Effector memory CD4-positive, alpha-beta T cell (primary cell): ENCODE data around the gene TRPC6.

Experiments
- DNase-seq, 3 donors: peaks; one replicate each; pipeline ENCODE4 v3.0.0-alpha.2; 2020
- H3K27ac ChIP-seq: 2 replicates; pipeline ENCODE4 v1.7.0; 2013; ENCODE audit warnings: mild to moderate bottlenecking, low read length, moderate library complexity; ENCODE audit not compliant: insufficient read depth, poor library complexity, severe bottlenecking
- H3K27me3 ChIP-seq: replicated peaks from 2 replicates; pipeline ENCODE4 v1.7.0; 2013; ENCODE audit warnings: mild to moderate bottlenecking, low read length; ENCODE audit not compliant: insufficient read depth, control insufficient read depth, poor library complexity, severe bottlenecking
- H3K36me3 ChIP-seq: 2 replicates; pipeline ENCODE4 v1.7.0; 2013; ENCODE audit warnings: mild to moderate bottlenecking, low read length, moderate library complexity; ENCODE audit not compliant: control insufficient read depth, insufficient read depth
- H3K4me1 ChIP-seq: 2 replicates; pipeline ENCODE4 v1.7.0; 2013; ENCODE audit warnings: low read length, mild to moderate bottlenecking; ENCODE audit not compliant: control insufficient read depth, insufficient read depth, poor library complexity, severe bottlenecking
- H3K4me3 ChIP-seq: 2 replicates; pipeline ENCODE4 v1.7.0; 2013; ENCODE audit warnings: low read length, low read depth, mild to moderate bottlenecking; ENCODE audit not compliant: insufficient read depth, poor library complexity, severe bottlenecking
- H3K9me3 ChIP-seq: 2 replicates; pipeline ENCODE4 v1.7.0; 2013; ENCODE audit warnings: mild to moderate bottlenecking, low read length, moderate library complexity; ENCODE audit not compliant: control insufficient read depth

Gene TRPC6

GRCh38 chr11:101497291-101497690 is 86.5 kb downstream of the TRPC6 start:
- DNase-seq = no peak
- H3K36me3 ChIP-seq = no peaks in the 10 kb centered on the region
- no peak overlapping the region for H3K27ac ChIP-seq
- H3K4me1 ChIP-seq = no peaks in the 10 kb centered on the region
- no peaks in the 10 kb centered on the region for H3K27me3 ChIP-seq
- no peak overlapping the region for H3K4me3 ChIP-seq
- H3K9me3 ChIP-seq = no peaks in the 10 kb centered on the region

GRCh38 chr11:101487775-101488174 is 96.0 kb downstream of the TRPC6 start:
- no peak overlapping the region for H3K4me3 ChIP-seq
- no peaks in the 10 kb centered on the region for H3K27me3 ChIP-seq
- H3K4me1 ChIP-seq = no peaks in the 10 kb centered on the region
- no peak overlapping the region for H3K27ac ChIP-seq
- no peak for DNase-seq
- H3K9me3 ChIP-seq = no peaks in the 10 kb centered on the region
- H3K36me3 ChIP-seq = no peaks in the 10 kb centered on the region

- Histone ChIP-seq H3K27me3 (no peaks in the 10 kb centered on the region), H3K4me1 (no peaks in the 10 kb centered on the region)
- no peak for DNase-seq
These were observed 101.2 kb downstream of the TRPC6 start for GRCh38 chr11:101482556-101483124.

DNA sequence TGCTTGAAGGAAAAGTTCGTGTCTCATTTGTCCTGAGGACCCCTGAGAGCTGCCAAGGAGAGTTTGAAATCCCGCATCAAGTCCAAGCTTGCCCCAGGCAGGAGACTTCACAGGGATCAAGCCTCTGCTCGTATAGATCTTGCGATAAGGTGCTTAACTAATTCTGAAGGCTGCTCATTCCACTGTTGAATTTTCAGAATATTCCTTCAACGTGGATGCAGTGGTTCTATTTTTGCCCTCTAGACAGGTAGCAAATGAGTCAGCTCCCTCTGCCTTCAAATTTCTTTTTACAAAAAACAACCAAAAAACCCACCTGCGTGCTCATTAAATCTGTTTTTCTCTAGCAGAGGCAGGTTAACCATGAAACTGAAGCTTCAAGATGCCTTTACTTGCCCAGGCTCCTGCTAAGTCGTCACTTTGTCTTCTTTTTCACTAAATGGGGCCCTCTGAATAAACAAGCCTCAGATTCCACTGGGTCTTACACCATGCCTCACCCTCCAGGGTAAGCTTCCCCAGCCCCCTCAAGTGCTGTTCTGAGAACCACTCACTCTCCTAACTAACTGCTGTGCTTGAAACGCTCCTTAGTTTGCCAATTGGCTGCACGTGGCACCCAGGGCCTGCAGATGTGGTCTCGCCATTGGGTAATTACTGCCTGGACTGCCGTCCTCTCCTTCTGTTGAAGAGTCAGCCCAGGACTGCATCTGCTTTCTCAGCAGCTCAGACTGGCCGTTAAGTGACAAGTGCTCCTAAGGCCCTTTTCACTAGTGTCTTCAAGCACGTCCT is 105.0 kb downstream of the TRPC6 start:
- Histone ChIP-seq H3K27ac (no peak overlapping the region), H3K4me1 (no peaks in the 10 kb centered on the region), H3K27me3 (no peaks in the 10 kb centered on the region), H3K4me3 (no peak overlapping the region), H3K36me3 (no peaks in the 10 kb centered on the region), H3K9me3 (no peaks in the 10 kb centered on the region)
- DNase-seq = no peak

More at GRCh38 chr11:101482556-101483124, 101.2 kb downstream of the TRPC6 start:
- no peak overlapping the region for H3K27ac ChIP-seq
- H3K36me3 ChIP-seq = no peaks in the 10 kb centered on the region
- no peaks in the 10 kb centered on the region for H3K9me3 ChIP-seq
- H3K4me3 ChIP-seq = no peak overlapping the region

DNA sequence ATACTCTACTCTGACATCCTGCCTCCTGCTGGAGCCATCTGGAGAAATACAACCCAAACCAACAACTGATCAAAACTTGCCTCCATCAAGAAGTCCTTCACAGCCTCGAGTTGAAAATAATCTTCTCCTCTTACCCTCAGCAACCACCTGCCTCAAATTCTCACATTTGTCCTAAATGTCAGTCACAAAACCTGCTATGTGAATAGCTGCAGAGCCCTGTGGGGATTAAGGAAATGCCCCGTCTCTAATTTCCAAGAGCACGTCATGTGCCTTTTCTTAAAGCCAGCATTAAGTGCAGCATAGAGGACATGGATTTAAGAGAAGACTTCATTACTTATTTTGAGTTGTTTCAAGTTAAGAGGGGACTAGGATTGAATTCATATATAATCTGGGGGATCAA is 105.9 kb downstream of the TRPC6 start:
- Histone ChIP-seq H3K4me3 (no peak overlapping the region), H3K9me3 (no peaks in the 10 kb centered on the region), H3K4me1 (no peaks in the 10 kb centered on the region), H3K27me3 (no peaks in the 10 kb centered on the region), H3K27ac (no peak overlapping the region), H3K36me3 (no peaks in the 10 kb centered on the region)
- no peak for DNase-seq

DNA sequence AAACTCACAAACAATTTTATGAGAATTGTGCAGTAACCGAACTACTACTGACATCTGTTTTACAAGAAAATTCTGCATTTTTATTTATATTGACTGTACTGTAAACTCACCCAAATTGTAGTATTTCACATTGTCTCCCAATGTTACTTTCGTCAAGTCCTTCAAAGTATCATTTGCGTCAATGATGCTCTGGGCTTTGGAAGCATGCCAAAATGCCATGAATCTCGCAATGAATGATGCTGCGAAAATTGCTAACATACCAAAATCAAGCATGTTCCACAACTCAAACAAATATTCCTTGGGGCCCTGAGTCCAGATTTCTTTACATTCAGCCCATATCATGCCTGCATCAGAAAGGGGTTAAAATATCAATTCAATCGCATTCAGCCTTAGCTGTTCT is 107.6 kb downstream of the TRPC6 start:
- H3K27ac ChIP-seq = no peak overlapping the region
- H3K4me1 ChIP-seq = no peaks in the 10 kb centered on the region
- H3K36me3 ChIP-seq = no peaks in the 10 kb centered on the region
- DNase-seq = no peak
- H3K9me3 ChIP-seq = no peaks in the 10 kb centered on the region
- no peak overlapping the region for H3K4me3 ChIP-seq
- no peaks in the 10 kb centered on the region for H3K27me3 ChIP-seq

DNA sequence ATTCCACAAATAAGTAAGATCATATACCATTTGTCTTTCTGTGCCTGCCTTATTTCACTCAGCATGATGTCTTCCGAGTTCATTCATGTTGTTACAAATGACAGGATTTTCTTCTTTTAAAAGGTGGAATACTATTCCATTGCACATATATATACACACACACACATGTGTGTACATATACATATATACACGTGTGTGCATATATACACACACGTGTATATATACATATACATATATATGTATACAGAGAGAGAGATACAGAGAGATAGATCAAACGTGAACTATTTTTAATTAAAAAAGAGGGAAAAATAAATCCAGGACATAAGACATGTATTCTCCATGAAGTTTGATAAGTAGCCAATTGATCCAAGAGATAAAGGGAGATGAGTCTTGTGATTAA is 108.1 kb downstream of the TRPC6 start:
- H3K9me3 ChIP-seq = no peaks in the 10 kb centered on the region
- H3K4me3 ChIP-seq = no peak overlapping the region
- H3K27ac ChIP-seq = no peak overlapping the region
- H3K4me1 ChIP-seq = no peaks in the 10 kb centered on the region
- no peaks in the 10 kb centered on the region for H3K27me3 ChIP-seq
- H3K36me3 ChIP-seq = no peaks in the 10 kb centered on the region
- no peak for DNase-seq

- H3K36me3 ChIP-seq = no peaks in the 10 kb centered on the region
- H3K27me3 ChIP-seq = no peaks in the 10 kb centered on the region
- no peak for DNase-seq
- no peaks in the 10 kb centered on the region for H3K4me1 ChIP-seq
- no peaks in the 10 kb centered on the region for H3K9me3 ChIP-seq
- H3K4me3 ChIP-seq = no peak overlapping the region
- H3K27ac ChIP-seq = no peak overlapping the region
These were observed 109.1 kb downstream of the TRPC6 start for GRCh38 chr11:101474666-101475065.

- H3K9me3 ChIP-seq = no peaks in the 10 kb centered on the region
- DNase-seq = no peak
- no peak overlapping the region for H3K27ac ChIP-seq
- H3K4me1 ChIP-seq = no peaks in the 10 kb centered on the region
- H3K36me3 ChIP-seq = no peaks in the 10 kb centered on the region
- H3K4me3 ChIP-seq = no peak overlapping the region
- no peaks in the 10 kb centered on the region for H3K27me3 ChIP-seq
These were observed 112.8 kb downstream of the TRPC6 start for GRCh38 chr11:101470881-101471520.

GRCh38 chr11:101470419-101470818 is 113.4 kb downstream of the TRPC6 start:
- H3K27ac ChIP-seq = no peak overlapping the region
- no peak overlapping the region for H3K4me3 ChIP-seq
- no peaks in the 10 kb centered on the region for H3K9me3 ChIP-seq
- no peaks in the 10 kb centered on the region for H3K27me3 ChIP-seq
- H3K4me1 ChIP-seq = no peaks in the 10 kb centered on the region
- no peak for DNase-seq
- H3K36me3 ChIP-seq = no peaks in the 10 kb centered on the region
